Heart right ventricle (tissue), 16 donors: ENCODE results near the gene TMEM204. TPM values are rescaled to one million over a fixed set of nuclear protein-coding genes. Genes with fewer than 3 reads are reported as not detected.

ENCODE experiments used
- ATAC-seq, 8 donors: fragments of 200-7000 bp; cut with Tn5 transposase; one replicate each; pipeline ENCODE4 v1.9.1; 2020; ENCODE audit warnings: mild to moderate bottlenecking in 8 of 8, moderate library complexity in 8 of 8, moderate number of reproducible peaks in 1 of 8
- DNase-seq, 2 donors: peaks; one replicate each; pipeline ENCODE4 v3.0.0-alpha.2; 2020
- H3K27ac ChIP-seq, 10 donors: fragments of 200-600 bp; sonication (generic) in 2 of 10; one replicate each; pipeline versions ENCODE4 v1.5.0 to v1.8.0; 2020 to 2022; ENCODE audit warnings: mild to moderate bottlenecking in 3 of 10
- H3K27me3 ChIP-seq, 7 donors: fragments of 200-600 bp; one replicate each; pipeline ENCODE4 v1.8.0; 2021 to 2022; ENCODE audit warnings: mild to moderate bottlenecking in 2 of 7
- H3K36me3 ChIP-seq, 9 donors: fragments of 200-600 bp; sonication (generic) in 1 of 9; one replicate each; pipeline versions ENCODE4 v1.5.0 to v1.8.0; 2020 to 2022; ENCODE audit warnings: mild to moderate bottlenecking in 2 of 9
- H3K4me1 ChIP-seq, 9 donors: fragments of 200-600 bp; sonication (generic) in 1 of 9; one replicate each; pipeline versions ENCODE4 v1.5.0 to v1.8.0; 2020 to 2022; ENCODE audit warnings: mild to moderate bottlenecking in 4 of 9
- H3K4me3 ChIP-seq, 10 donors: fragments of 200-600 bp; sonication (generic) in 2 of 10; one replicate each; pipeline versions ENCODE4 v1.5.0 to v1.8.0; 2020 to 2022; ENCODE audit warnings: mild to moderate bottlenecking in 7 of 10, moderate library complexity in 2 of 10
- H3K9me3 ChIP-seq, 11 donors: fragments of 200-600 bp in 10 of 11; sonication (generic) in 2 of 11; one replicate each; pipeline versions ENCODE4 v1.5.0 to v1.8.0; 2013 to 2022; ENCODE audit warnings: mild to moderate bottlenecking in 2 of 11, control low read depth in 1 of 11, moderate library complexity in 1 of 11
- CTCF ChIP-seq, 9 donors: fragments of 200-600 bp; sonication (generic) in 2 of 9; IDR thresholded peaks; one replicate each; pipeline versions ENCODE4 v1.5.0 to v1.8.0; 2021 to 2022; ENCODE audit warnings: antibody characterized with exemption in 9 of 9, mild to moderate bottlenecking in 5 of 9, moderate library complexity in 1 of 9
- WGBS, 2 donors: extraction: QIAGEN DNeasy Blood & Tissue Kit; methylation state at CpG; one replicate each; pipeline ENCODE4 v1.1.7; 2013; ENCODE audit warnings: inconsistent platforms in 1 of 2; 5-methylcytosine and 5-hydroxymethylcytosine counted together
- intact Hi-C, 10 donors: fragments of 100-400 bp; cut with DNase I; formaldehyde crosslinking; loops; one replicate each; pipeline versions ENCODE4 v1.11.1 to v1.14.2; 2022
- polyA plus RNA-seq, 2 donors: library from polyadenylated mRNA; stranded (reverse); fragments of 200-250 nt; gene quantifications; one replicate each; pipeline ENCODE4 v1.2.3, GENCODE V29; 2013
- total RNA-seq, 10 donors: library from RNA; stranded (reverse); fragmentation: NEBNext Ultra II Directional in 3 of 10; extraction: Animal tissue kit (Norgen Biotek cat#: 25700) in 3 of 10; gene quantifications; one replicate each; pipeline versions ENCODE4 v1.2.1 to v1.2.4, GENCODE V29; 2021 to 2023
- donor health status: Arrhythmogenic right ventricular cardiomyopathy.
- donor health status: ischemic (EF 13 %, LVEDD 7.1; RV severe dilation, severe dysfunction).
- donor health status: healthy with polysubstance abuse.
- donor health status: DM: no; HTN: yes; CAD: no.
- donor health status: DM: no; HTN: no; CAD: no.
- donor health status: ischemic (EF 25% LVEDD 6.9; RV normal size, moderate dysfunction).
- donor health status: ischemic (EF 25% LVEDD 5.7; RV mildly dilated, moderate dysfunction).
- donor health status: healthy.
- donor health status: DM: yes; HTN: yes; CAD: no.
- donor health status: Ischemic cardiomyopathy.
- donor health status: ischemic (EF 35%, LVEDD 5.7; RV mildly dilated, moderate dysfunction).
- donor health status: nonischemic (EF 11% LVEDD 7.7; RV severe dilation, severe dysfunction).
- donor health status: DM: yes; HTN: yes; CAD: no.
- donor health status: PGD.
- donor health status: ischemic (EF 29% LVEDD 5.4; RV normal size, mild dysfunction).
- donor health status: nonischemic (EF 23%, LVEDD 6.1; RV moderate dilation, normal function).

The TMEM204 gene
- total and polyA plus RNA-seq, 12 donors, result 10.7 to 49.9 (median 19.8) TPM

- 82 to 83% methylated on average over 27 of the region's 27 CpGs for WGBS, 2 donors
- Histone ChIP-seq H3K27me3 (peaks cover 0 to 22% (median 0%) of the 10 kb centered on the region in 7 donors), H3K4me3 (peak overlapping the region in 5 of 10 donors; percentile 90 to 94 (median 92)), H3K9me3 (no peaks in the 10 kb centered on the region), H3K4me1 (peaks cover 41 to 69% (median 61%) of the 10 kb centered on the region in 9 donors), H3K27ac (peak overlapping the region; percentile 87 to 99 (median 95)), H3K36me3 (peaks cover 0 to 3% (median 0%) of the 10 kb centered on the region in 9 donors)
- TF ChIP-seq CTCF (IDR thresholded peaks at IDR 0.05), result no peak
- DNase-seq (no peak), ATAC-seq (no peak)
- intact Hi-C loops, result loop anchor here in 6 of 10 donors (5.0 kb wide), 3 partner anchors 33 to 82 kb away; partner anchors contain the start of genes CRAMP1 (in 3 of the 6), IFT140 (in 3 of the 6) and TELO2 (in 3 of the 6)
These were observed 3.0 kb upstream of the TMEM204 start for GRCh38 chr16:1530349-1530882.

GRCh38 chr16:1530883-1531637 is 2.4 kb upstream of the TMEM204 start:
- H3K27ac ChIP-seq, result peak overlapping the region; percentile 87 to 99 (median 95)
- peak; percentile 3 to 39 (median 22) for ATAC-seq
- peak in 3 of 9 donors; percentile 8 to 26 (median 16) for TF ChIP-seq CTCF (IDR thresholded peaks at IDR 0.05)
- DNase-seq, result peak; percentile 75 to 77
- peak overlapping the region in 8 of 10 donors; percentile 71 to 94 (median 91) for H3K4me3 ChIP-seq
- H3K9me3 ChIP-seq, result no peaks in the 10 kb centered on the region
- intact Hi-C loops, result loop anchor here in 6 of 10 donors (5.0 kb wide), 3 partner anchors 34 to 81 kb away; partner anchors contain the start of genes CRAMP1 (in 3 of the 6), IFT140 (in 3 of the 6) and TELO2 (in 3 of the 6)
- H3K4me1 ChIP-seq, result peaks cover 41 to 73% (median 67%) of the 10 kb centered on the region in 9 donors
- H3K27me3 ChIP-seq, result peaks cover 0 to 29% (median 0%) of the 10 kb centered on the region in 7 donors
- H3K36me3 ChIP-seq, result peaks cover 0 to 10% (median 0%) of the 10 kb centered on the region in 9 donors
- WGBS, 2 donors, result 46 to 48% methylated on average over 35 of the region's 35 CpGs

GRCh38 chr16:1531638-1531910 is 1.9 kb upstream of the TMEM204 start:
- no peak for ATAC-seq

More at GRCh38 chr16:1531638-1531910, 1.9 kb upstream of the TMEM204 start:
- peak in 1 of 2 donors; percentile 33 for DNase-seq
- peaks cover 0 to 15% (median 0%) of the 10 kb centered on the region in 9 donors for H3K36me3 ChIP-seq
- H3K4me1 ChIP-seq, result peaks cover 45 to 77% (median 71%) of the 10 kb centered on the region in 9 donors
- WGBS, 2 donors, result 61 to 69% methylated on average over 14 of the region's 14 CpGs
- peak overlapping the region; percentile 87 to 99 (median 95) for H3K27ac ChIP-seq
- H3K9me3 ChIP-seq, result no peaks in the 10 kb centered on the region
- H3K4me3 ChIP-seq, result peak overlapping the region in 9 of 10 donors; percentile 1 to 94 (median 90)
- intact Hi-C loops, result loop anchor here in 6 of 10 donors (5.0 kb wide), 3 partner anchors 34 to 81 kb away; partner anchors contain the start of genes CRAMP1 (in 3 of the 6), IFT140 (in 3 of the 6) and TELO2 (in 3 of the 6)
- TF ChIP-seq CTCF (IDR thresholded peaks at IDR 0.05), result no peak
- peaks cover 0 to 30% (median 0%) of the 10 kb centered on the region in 7 donors for H3K27me3 ChIP-seq
